PFSK-1 (cell line): Measurements from ENCODE around the gene SBK3.

Experiments used
- FOXP2 ChIP-seq: optimal IDR thresholded peaks from 2 replicates; pipeline ENCODE3; 2011; ENCODE audit warnings: borderline replicate concordance, control low read depth, inconsistent platforms; ENCODE audit not compliant: insufficient read depth; ENCODE audit errors: extremely low read length, extremely low read depth
- POLR2AphosphoS5 ChIP-seq: IDR thresholded peaks from 2 replicates; pipeline ENCODE4 v1.6.1; 2012; ENCODE audit warnings: low read depth, mild to moderate bottlenecking, control low read depth, low read length, moderate library complexity
- SIN3A ChIP-seq: IDR thresholded peaks from 2 replicates; pipeline ENCODE4 v1.6.1; 2012; ENCODE audit warnings: mild to moderate bottlenecking, low read length, moderate library complexity, borderline replicate concordance; ENCODE audit not compliant: insufficient read depth
- TAF1 ChIP-seq: IDR thresholded peaks from 2 replicates; pipeline ENCODE4 v1.6.1; 2012; ENCODE audit warnings: low read length, control low read depth, borderline replicate concordance; ENCODE audit not compliant: insufficient read depth
- TF ChIP-seq, protein P1 (sequence below), 2 experiments: IDR thresholded peaks; 2 replicates each; pipeline versions ENCODE4 v1.6.1 to v1.8.0; 2011 to 2012; ENCODE audit warnings: low read depth in 2 of 2, low read length in 2 of 2, control low read depth in 1 of 2, inconsistent platforms in 1 of 2, mild to moderate bottlenecking in 1 of 2, moderate library complexity in 1 of 2; ENCODE audit not compliant: insufficient read depth in 1 of 2

The SBK3 gene

DNA sequence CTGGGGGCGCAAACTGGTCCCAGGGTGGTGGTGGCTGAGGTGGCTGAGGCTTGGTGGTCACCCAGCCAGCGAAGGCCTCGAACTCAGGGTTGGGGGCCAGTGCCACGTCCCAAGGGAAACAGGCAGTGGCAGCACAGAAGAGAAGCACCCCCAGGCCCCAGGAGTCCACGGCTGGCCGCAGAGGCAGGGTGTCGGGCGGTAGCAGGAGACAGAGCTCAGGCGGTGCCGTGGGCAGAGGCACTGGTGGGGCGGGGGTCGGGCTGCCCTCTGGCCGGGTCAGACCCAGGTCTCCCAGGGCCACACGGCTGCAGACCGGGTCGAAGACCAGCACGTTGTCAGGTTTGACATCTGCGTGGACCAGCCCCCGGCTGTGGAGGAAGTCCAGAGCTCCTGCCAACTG is 4.3 kb downstream of the SBK3 start:
- TF ChIP-seq, protein P1, sequence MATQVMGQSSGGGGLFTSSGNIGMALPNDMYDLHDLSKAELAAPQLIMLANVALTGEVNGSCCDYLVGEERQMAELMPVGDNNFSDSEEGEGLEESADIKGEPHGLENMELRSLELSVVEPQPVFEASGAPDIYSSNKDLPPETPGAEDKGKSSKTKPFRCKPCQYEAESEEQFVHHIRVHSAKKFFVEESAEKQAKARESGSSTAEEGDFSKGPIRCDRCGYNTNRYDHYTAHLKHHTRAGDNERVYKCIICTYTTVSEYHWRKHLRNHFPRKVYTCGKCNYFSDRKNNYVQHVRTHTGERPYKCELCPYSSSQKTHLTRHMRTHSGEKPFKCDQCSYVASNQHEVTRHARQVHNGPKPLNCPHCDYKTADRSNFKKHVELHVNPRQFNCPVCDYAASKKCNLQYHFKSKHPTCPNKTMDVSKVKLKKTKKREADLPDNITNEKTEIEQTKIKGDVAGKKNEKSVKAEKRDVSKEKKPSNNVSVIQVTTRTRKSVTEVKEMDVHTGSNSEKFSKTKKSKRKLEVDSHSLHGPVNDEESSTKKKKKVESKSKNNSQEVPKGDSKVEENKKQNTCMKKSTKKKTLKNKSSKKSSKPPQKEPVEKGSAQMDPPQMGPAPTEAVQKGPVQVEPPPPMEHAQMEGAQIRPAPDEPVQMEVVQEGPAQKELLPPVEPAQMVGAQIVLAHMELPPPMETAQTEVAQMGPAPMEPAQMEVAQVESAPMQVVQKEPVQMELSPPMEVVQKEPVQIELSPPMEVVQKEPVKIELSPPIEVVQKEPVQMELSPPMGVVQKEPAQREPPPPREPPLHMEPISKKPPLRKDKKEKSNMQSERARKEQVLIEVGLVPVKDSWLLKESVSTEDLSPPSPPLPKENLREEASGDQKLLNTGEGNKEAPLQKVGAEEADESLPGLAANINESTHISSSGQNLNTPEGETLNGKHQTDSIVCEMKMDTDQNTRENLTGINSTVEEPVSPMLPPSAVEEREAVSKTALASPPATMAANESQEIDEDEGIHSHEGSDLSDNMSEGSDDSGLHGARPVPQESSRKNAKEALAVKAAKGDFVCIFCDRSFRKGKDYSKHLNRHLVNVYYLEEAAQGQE (IDR thresholded peaks at IDR 0.05; ENCODE audit: insufficient read depth in 1 of 2, low read depth in 2 of 2, low read length in 2 of 2), result no peak
- TF ChIP-seq FOXP2, result no peak
- no peak for TF ChIP-seq POLR2AphosphoS5
- no peak for TF ChIP-seq TAF1
- no peak for TF ChIP-seq SIN3A

DNA sequence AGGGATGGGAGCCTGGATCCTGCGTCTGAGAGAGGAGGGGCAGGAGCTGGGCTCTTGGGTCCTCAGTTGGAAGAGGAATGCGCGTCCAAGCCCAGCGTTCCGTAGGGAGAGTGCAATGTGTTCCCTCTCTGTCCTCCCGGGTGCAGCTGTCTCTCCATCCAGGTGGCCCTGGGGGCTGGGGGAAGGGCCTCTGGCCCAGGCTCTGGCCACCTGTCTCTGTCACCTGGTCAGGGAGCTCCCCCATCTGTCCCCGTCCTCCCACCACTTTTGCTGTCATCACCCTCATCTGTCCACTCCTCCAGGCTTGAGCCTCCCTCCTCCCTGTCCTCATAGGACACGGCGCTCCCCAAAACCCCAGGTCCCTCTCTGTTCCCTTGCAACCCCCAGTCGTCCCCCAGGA is 4.7 kb downstream of the SBK3 start:
- TF ChIP-seq SIN3A (no peak), FOXP2 (no peak), TAF1 (no peak), POLR2AphosphoS5 (no peak)

DNA sequence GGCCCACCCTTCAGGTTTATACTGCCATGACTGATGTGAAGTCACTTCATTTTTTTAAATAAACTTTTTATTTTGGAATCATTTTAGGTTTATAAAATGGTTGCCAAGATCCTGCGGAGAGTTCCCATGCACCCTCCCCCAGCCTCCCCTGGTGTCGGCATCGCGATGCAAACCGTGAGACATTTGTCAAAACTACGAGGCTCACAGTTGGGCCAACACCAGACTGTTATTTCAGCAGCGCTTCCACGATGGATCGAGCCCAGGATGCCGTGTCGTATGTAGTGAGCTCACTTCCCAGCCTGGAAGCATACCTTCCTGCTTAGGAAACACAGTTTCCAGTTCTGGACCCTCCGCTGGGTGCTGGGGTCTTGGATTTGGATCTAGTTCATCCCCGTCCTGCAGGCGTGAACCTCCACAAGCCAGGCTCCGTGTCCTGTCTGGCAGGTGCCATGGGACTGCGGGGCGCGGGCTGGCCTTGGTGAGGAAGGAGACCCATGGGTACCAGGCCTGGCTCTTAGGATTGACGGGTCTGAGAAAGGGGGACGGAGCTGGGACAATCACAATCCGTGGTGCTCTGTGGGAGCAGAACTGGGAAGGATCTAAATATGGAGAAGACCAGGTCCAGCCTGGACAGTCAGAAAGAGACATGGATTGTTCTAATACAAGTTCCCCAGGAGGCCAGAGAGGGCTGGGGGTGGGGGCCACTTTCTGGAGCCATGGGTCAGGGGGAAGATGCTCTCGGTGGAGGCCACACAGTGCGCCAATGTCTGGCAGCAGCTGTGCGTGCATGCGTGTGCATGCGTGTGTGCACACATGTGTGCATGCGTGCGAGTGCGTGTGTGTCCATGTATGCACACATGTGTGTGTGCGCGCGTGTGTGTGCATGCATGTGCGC is 6.0 kb downstream of the SBK3 start:
- no peak for TF ChIP-seq POLR2AphosphoS5
- TF ChIP-seq TAF1, result no peak
- no peak for TF ChIP-seq FOXP2
- TF ChIP-seq, protein P1 (IDR thresholded peaks at IDR 0.05; ENCODE audit: insufficient read depth in 1 of 2, low read depth in 2 of 2, low read length in 2 of 2), result no peak
- TF ChIP-seq SIN3A, result no peak

DNA sequence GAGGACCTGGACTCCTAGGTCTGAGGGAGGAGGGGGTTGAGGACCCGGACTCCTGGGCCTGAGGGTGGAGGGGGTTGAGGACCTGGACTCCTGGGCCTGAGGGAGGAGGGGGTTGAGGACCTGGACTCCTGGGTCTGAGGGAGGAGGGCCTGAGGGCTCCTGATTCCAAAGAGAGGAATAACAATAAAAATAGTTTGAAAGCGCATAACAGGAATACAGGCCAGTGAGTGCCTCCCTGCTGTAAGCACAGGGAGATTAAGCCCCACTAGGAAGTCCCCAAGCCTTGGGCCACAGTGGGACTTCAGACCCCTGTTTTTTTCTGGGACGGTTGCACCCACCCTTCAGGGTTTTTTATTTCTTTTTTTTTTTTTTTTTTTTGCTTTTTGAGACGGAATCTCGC is 7.2 kb downstream of the SBK3 start:
- TF ChIP-seq POLR2AphosphoS5, result no peak
- TF ChIP-seq FOXP2, result no peak
- TF ChIP-seq SIN3A, result no peak
- TF ChIP-seq, protein P1 (IDR thresholded peaks at IDR 0.05; ENCODE audit: insufficient read depth in 1 of 2, low read depth in 2 of 2, low read length in 2 of 2), result no peak
- TF ChIP-seq TAF1, result no peak

DNA sequence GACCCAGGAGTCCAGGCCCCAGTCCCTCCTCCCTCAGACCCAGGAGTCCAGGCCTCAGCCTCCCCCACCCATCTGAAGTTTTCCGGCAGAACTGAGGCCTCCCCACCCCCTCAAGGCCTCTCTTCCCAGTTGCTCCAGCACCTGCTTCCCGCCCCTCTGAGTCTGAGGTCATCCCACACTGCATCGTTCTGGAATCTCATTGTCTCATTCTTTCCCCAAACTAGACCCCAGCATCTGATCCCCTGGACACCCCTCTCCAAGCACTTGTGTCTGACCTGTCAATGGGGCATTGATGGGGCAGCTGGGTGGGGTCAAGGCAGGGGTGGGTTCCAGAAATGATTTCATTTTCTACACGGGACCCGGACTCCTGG is 7.6 kb downstream of the SBK3 start:
- TF ChIP-seq SIN3A, result no peak
- TF ChIP-seq, protein P1 (IDR thresholded peaks at IDR 0.05; ENCODE audit: insufficient read depth in 1 of 2, low read depth in 2 of 2, low read length in 2 of 2), result no peak
- TF ChIP-seq POLR2AphosphoS5, result no peak
- TF ChIP-seq FOXP2, result no peak
- TF ChIP-seq TAF1, result no peak
